ENCODE data around the gene DENND1B.

DENND1B gene

GRCh38 chr1:197521118-197521739 is 254.1 kb downstream of the DENND1B start:
- Histone ChIP-seq H3K79me2 (ENCODE audit: insufficient read depth, low read length) (no peaks in the 10 kb centered on the region), H3K9me2 (replicated peaks; ENCODE audit: low read depth, low read length) (no peaks in the 10 kb centered on the region), H3K4me2 (ENCODE audit: low read depth, low read length, poor library complexity, severe bottlenecking) (no peak overlapping the region), H2AFZ (ENCODE audit: low read length) (no peak overlapping the region), H3K9ac (ENCODE audit: low read depth, low read length, poor library complexity, severe bottlenecking) (no peak overlapping the region), H3K4me3 (ENCODE audit: low read length, poor library complexity, severe bottlenecking) (no peak overlapping the region), H3K27me3 (ENCODE audit: insufficient read depth, low read length, poor library complexity, severe bottlenecking) (no peaks in the 10 kb centered on the region), H4K20me1 (ENCODE audit: insufficient read depth, low read length, poor library complexity, severe bottlenecking) (no peaks in the 10 kb centered on the region), H3F3A (ENCODE audit: low read depth) (no peaks in the 10 kb centered on the region), H3K9me3 (ENCODE audit: insufficient read depth, low read depth, low read length) (no peaks in the 10 kb centered on the region), H3K4me1 (ENCODE audit: insufficient read depth, low read length, poor library complexity, severe bottlenecking) (no peaks in the 10 kb centered on the region), H3K36me3 (ENCODE audit: insufficient read depth, low read length) (no peaks in the 10 kb centered on the region)
- TF ChIP-seq CTCF (conservative IDR thresholded peaks at IDR 0.05; ENCODE audit: low read length): peak; percentile 92
- TF ChIP-seq EZH2phosphoT487 (IDR thresholded peaks at IDR 0.05; ENCODE audit: borderline replicate concordance): no peak

GRCh38 chr1:197519741-197520334 is 255.4 kb downstream of the DENND1B start:
- Histone ChIP-seq H3F3A (ENCODE audit: low read depth) (no peaks in the 10 kb centered on the region), H3K9me2 (replicated peaks; ENCODE audit: low read depth, low read length) (no peaks in the 10 kb centered on the region), H2AFZ (ENCODE audit: low read length) (no peak overlapping the region), H3K27me3 (ENCODE audit: insufficient read depth, low read length, poor library complexity, severe bottlenecking) (no peaks in the 10 kb centered on the region), H3K9me3 (ENCODE audit: insufficient read depth, low read depth, low read length) (no peaks in the 10 kb centered on the region), H4K20me1 (ENCODE audit: insufficient read depth, low read length, poor library complexity, severe bottlenecking) (no peaks in the 10 kb centered on the region), H3K4me1 (ENCODE audit: insufficient read depth, low read length, poor library complexity, severe bottlenecking) (no peaks in the 10 kb centered on the region), H3K79me2 (ENCODE audit: insufficient read depth, low read length) (no peaks in the 10 kb centered on the region), H3K4me3 (ENCODE audit: low read length, poor library complexity, severe bottlenecking) (no peak overlapping the region), H3K4me2 (ENCODE audit: low read depth, low read length, poor library complexity, severe bottlenecking) (no peak overlapping the region), H3K36me3 (ENCODE audit: insufficient read depth, low read length) (no peaks in the 10 kb centered on the region), H3K9ac (ENCODE audit: low read depth, low read length, poor library complexity, severe bottlenecking) (no peak overlapping the region)
- TF ChIP-seq CTCF (conservative IDR thresholded peaks at IDR 0.05; ENCODE audit: low read length) (peak; percentile 69), EZH2phosphoT487 (IDR thresholded peaks at IDR 0.05; ENCODE audit: borderline replicate concordance) (no peak)

GRCh38 chr1:197515421-197515820 is 259.9 kb downstream of the DENND1B start:
- Histone ChIP-seq H3K4me1 (ENCODE audit: insufficient read depth, low read length, poor library complexity, severe bottlenecking) (no peaks in the 10 kb centered on the region), H2AFZ (ENCODE audit: low read length) (no peak overlapping the region), H3K79me2 (ENCODE audit: insufficient read depth, low read length) (no peaks in the 10 kb centered on the region), H3K4me2 (ENCODE audit: low read depth, low read length, poor library complexity, severe bottlenecking) (no peak overlapping the region), H4K20me1 (ENCODE audit: insufficient read depth, low read length, poor library complexity, severe bottlenecking) (no peaks in the 10 kb centered on the region), H3F3A (ENCODE audit: low read depth) (no peaks in the 10 kb centered on the region), H3K9ac (ENCODE audit: low read depth, low read length, poor library complexity, severe bottlenecking) (no peak overlapping the region), H3K4me3 (ENCODE audit: low read length, poor library complexity, severe bottlenecking) (no peak overlapping the region), H3K36me3 (ENCODE audit: insufficient read depth, low read length) (peaks cover 9% of the 10 kb centered on the region; the same call in 1 of the 2 replicates), H3K9me3 (ENCODE audit: insufficient read depth, low read depth, low read length) (no peaks in the 10 kb centered on the region), H3K27me3 (ENCODE audit: insufficient read depth, low read length, poor library complexity, severe bottlenecking) (no peaks in the 10 kb centered on the region), H3K9me2 (replicated peaks; ENCODE audit: low read depth, low read length) (no peaks in the 10 kb centered on the region)
- TF ChIP-seq CTCF (conservative IDR thresholded peaks at IDR 0.05; ENCODE audit: low read length) (no peak), EZH2phosphoT487 (IDR thresholded peaks at IDR 0.05; ENCODE audit: borderline replicate concordance) (no peak)
